ENCODE measurements around the gene IGSF5.

The IGSF5 gene

DNA sequence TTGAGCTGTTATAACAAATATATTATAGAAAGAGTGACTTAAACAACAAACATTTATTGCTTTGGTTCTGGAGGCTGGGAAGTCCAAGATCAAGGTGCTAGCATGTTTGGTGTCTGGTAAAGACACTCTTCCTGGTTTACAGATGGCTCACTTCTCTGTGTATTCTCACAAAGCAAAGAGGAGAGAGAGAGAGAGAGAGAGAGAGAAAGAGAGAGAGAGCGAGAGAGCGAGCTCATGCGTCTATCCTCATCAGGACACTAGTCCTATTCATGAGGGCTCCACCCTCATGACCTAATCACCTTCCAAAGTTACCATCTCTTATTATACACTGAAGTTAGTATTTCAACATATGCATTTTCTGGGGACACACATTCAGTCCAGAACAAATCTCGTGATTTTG, 89.6 kb downstream of the IGSF5 start:
- DNase-seq: no peak

DNA sequence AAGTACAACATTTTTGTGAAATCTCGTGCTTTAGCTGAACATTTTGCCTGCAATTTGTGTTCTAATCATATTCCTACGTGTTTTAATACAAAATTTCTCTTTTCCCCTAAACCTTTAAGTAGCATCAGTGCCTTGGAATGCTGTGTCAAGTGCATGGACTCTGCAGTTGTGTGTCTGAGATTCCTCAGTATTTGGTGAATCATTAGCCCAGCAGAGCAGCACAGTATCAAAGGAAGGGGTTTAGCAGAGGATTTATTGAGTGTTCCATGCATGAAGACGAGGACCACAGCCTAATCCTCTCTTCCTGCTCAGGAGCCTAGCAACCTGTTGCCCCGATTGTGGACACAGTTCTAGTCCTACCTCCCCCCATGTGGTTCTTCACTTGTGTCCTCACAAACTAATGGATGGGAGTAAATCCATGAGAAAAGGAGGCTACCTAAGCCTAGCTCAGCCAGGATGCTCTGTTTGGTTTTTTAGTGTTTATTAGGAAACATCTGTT, 92.9 kb downstream of the IGSF5 start:
- peak; percentile 26 for DNase-seq

- DNase-seq: no peak
These were observed 95.6 kb downstream of the IGSF5 start for GRCh38 chr21:39840373-39841097.

GRCh38 chr21:39842741-39843459, 97.9 kb downstream of the IGSF5 start:
- DNase-seq: peak; percentile 79

DNA sequence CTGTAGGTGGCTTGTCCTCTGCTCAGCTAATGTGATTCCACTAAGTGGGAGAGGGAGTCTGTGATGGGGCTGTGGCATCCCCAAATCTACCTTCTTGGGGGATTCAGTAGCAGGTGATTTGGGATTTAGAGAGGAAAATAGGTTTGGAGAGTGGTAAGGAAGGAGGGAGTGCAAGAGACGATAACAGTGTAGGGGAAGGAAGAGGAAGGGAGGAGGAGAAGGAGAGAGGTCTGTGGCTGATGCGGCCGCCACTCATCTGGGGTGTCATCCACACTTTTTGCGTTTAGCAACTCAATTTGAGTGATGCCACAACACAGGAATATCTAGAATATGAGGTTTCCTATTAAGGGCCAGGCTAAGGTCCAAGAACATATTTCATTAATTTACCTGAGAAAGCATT, 98.5 kb downstream of the IGSF5 start:
- DNase-seq: no peak

DNA sequence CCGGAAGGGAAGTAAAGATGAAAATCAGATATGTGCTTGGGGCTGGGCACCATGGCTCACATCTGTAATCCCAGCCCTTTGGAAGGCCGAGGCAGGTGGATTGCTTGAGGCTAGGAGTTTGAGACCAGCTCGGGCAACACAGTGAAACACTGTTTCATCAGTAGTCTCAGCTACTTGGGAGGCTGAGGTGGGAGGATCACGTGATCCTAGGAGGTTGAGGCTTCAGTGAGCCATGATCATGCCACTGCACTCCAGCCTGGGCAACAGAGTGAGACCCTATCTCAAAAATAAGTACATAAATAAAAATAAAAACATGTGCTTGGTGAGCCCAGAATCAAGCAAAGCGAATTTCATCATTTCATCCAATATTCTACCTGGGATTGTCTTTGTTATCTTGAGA, 98.9 kb downstream of the IGSF5 start:
- DNase-seq: no peak

GRCh38 chr21:39845571-39846130, 100.7 kb downstream of the IGSF5 start:
- DNase-seq: peak; percentile 93

DNA sequence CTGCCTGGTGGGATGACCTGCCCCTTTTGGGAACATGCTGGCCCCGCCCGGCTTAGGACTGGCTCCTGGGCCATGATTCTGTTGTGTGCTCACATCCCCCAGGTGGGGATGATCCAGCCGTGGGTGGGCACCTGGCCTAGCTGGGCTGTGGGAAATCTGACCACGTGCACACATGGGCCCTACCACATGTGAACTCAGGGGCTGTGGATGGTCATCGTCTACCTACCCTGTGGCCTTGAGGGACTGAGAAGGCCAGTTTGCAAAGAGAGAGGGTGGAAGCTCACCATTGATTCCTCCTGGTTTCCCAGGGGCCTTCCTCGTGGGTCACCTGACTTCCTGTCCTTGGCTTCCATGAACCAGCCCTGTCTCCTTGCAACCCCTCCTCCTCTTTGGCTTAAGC, 102.9 kb downstream of the IGSF5 start:
- DNase-seq: no peak

GRCh38 chr21:39849014-39849655, 104.2 kb downstream of the IGSF5 start:
- DNase-seq: peak; percentile 94

- DNase-seq: no peak
These were observed 105.3 kb downstream of the IGSF5 start for GRCh38 chr21:39850333-39850732.

DNA sequence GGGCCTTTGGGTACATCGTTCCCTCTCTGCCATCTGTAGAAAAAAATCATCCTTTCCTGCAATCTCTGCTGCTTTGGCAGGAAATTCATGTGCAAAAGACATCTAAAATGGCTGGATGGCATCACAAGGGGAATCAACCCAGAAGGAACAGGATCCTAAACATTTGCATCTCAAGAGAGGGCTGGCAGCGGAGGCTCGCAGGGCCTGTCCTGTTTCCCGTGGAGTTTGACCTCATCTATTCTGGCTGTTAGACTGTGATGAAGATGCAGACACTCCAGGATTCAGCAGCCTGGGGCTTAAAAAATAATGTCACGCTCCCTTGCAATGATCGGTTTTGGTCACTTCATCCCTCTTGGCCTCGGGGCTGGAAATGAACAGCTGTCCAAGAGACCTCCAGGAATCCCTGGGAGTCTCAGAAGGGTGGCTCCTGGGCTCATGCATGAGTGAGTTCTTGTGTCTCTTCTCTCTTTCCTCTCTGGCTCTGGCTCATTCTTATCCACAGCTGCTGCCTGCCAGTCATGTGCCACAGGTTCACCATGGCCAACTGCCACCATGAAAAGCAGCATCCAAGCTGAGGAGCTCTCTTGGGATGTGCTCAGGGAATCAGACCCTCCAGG, 106.1 kb downstream of the IGSF5 start:
- no peak for DNase-seq

All from fibroblast of upper back skin (primary cell).